GM18870 (cell line): ENCODE data around the gene SLC9A7.
"Not testable (repeated sequence)": the region's sequence is repeated elsewhere in the genome, so short reads cannot be mapped to it uniquely, and the experiment has no call there.

Source experiments
- ATAC-seq: cut with Tn5 transposase; IDR thresholded peaks from one replicate; pipeline ENCODE4 v1.9.1; 2021; ENCODE audit warnings: moderate library complexity; ENCODE audit not compliant: unreplicated experiment

Gene SLC9A7

GRCh38 chrX:46758956-46759644 lies at the start of gene SLC9A7:
Gene SLC9A7 (minus strand): TSS chrX:46759118. CDS start chrX:46759029, 89 bp downstream.
- ATAC-seq, result peak; percentile 54

- ATAC-seq, result no peak
Measured at GRCh38 chrX:46805270-46805669, 46.4 kb upstream of the SLC9A7 start.

GRCh38 chrX:46803140-46803539 lies 44.2 kb upstream of the SLC9A7 start:
- ATAC-seq, result no peak

GRCh38 chrX:46796574-46797191 lies 37.8 kb upstream of the SLC9A7 start:
- peak; percentile 57 for ATAC-seq

- no peak for ATAC-seq
Measured at GRCh38 chrX:46793386-46794143, 34.6 kb upstream of the SLC9A7 start.

GRCh38 chrX:46792810-46793188 lies 33.9 kb upstream of the SLC9A7 start:
- ATAC-seq, result peak; percentile 21

GRCh38 chrX:46791927-46792809 lies 33.2 kb upstream of the SLC9A7 start:
- ATAC-seq, result peak; percentile 48

GRCh38 chrX:46788902-46789301 lies 30.0 kb upstream of the SLC9A7 start:
- ATAC-seq, result no peak

GRCh38 chrX:46784437-46784836 lies 25.5 kb upstream of the SLC9A7 start:
- not testable (repeated sequence) for ATAC-seq

- ATAC-seq, result no peak
Measured at GRCh38 chrX:46782034-46782433, 23.1 kb upstream of the SLC9A7 start.

GRCh38 chrX:46777971-46778810 lies 19.3 kb upstream of the SLC9A7 start:
- ATAC-seq, result no peak

- ATAC-seq, result no peak
Measured at GRCh38 chrX:46770817-46771163, 11.9 kb upstream of the SLC9A7 start.

- ATAC-seq, result no peak
Measured at GRCh38 chrX:46770000-46770816, 11.3 kb upstream of the SLC9A7 start.

GRCh38 chrX:46762963-46763362 lies 4.0 kb upstream of the SLC9A7 start:
- ATAC-seq, result no peak

- ATAC-seq, result no peak
Measured at GRCh38 chrX:46759645-46759974, 692 bp upstream of the SLC9A7 start.

GRCh38 chrX:46758163-46758955 lies 559 bp downstream of the SLC9A7 start:
- ATAC-seq, result no peak

GRCh38 chrX:46757593-46757992 lies 1.3 kb downstream of the SLC9A7 start:
- no peak for ATAC-seq

- ATAC-seq, result no peak
Measured at GRCh38 chrX:46757052-46757451, 1.9 kb downstream of the SLC9A7 start.

- no peak for ATAC-seq
Measured at GRCh38 chrX:46755671-46756070, 3.2 kb downstream of the SLC9A7 start.
